Upper lobe of left lung (tissue), 6 donors: ENCODE data around the gene CCNDBP1. TPM values are rescaled to one million over a fixed set of nuclear protein-coding genes. Genes with fewer than 3 reads are reported as not detected.

ENCODE experiments used
- ATAC-seq, 2 donors: fragments of 200-7000 bp; cut with Tn5 transposase; one replicate each; pipeline ENCODE4 v1.9.1; 2022; ENCODE audit warnings: mild to moderate bottlenecking in 2 of 2, moderate library complexity in 2 of 2; ENCODE audit not compliant: low FRiP score in 2 of 2
- DNase-seq, 2 donors: peaks; one replicate each; pipeline ENCODE4 v3.0.0-alpha.2; 2019 to 2020
- H3K27ac ChIP-seq, 4 donors: fragments of 200-600 bp; sonication (generic); one replicate each; pipeline ENCODE4 v1.5.1; 2016 to 2019
- H3K27me3 ChIP-seq, 4 donors: fragments of 200-600 bp; sonication (generic); one replicate each; pipeline ENCODE4 v1.5.1; 2017 to 2019
- H3K36me3 ChIP-seq, 4 donors: fragments of 200-600 bp; sonication (generic); one replicate each; pipeline ENCODE4 v1.5.1; 2016 to 2019
- H3K4me1 ChIP-seq, 4 donors: fragments of 200-600 bp; sonication (generic); one replicate each; pipeline ENCODE4 v1.5.1; 2018 to 2019
- H3K4me3 ChIP-seq, 4 donors: fragments of 200-600 bp; sonication (generic); one replicate each; pipeline ENCODE4 v1.5.1; 2017 to 2019; ENCODE audit warnings: mild to moderate bottlenecking in 2 of 4, moderate library complexity in 1 of 4
- H3K9me3 ChIP-seq, 4 donors: fragments of 200-600 bp; sonication (generic); one replicate each; pipeline ENCODE4 v1.5.1; 2018 to 2019
- CTCF ChIP-seq, 6 experiments: fragments of 450-650 bp in 4 of 6; fragments of 200-600 bp in 2 of 6; sonication (generic) in 2 of 6; IDR thresholded peaks; one replicate each; pipeline ENCODE4 v1.5.1; 2016 to 2019; ENCODE audit warnings: antibody characterized with exemption in 6 of 6
- EP300 ChIP-seq, 4 donors: sonication (generic); formaldehyde crosslinking; IDR thresholded peaks; one replicate each; pipeline ENCODE4 v1.5.1; 2017; ENCODE audit warnings: antibody characterized with exemption in 4 of 4, control low read depth in 2 of 4
- POLR2A ChIP-seq, 4 donors: fragments of 450-650 bp; IDR thresholded peaks; one replicate each; pipeline ENCODE4 v1.5.1; 2016 to 2017; ENCODE audit warnings: antibody characterized with exemption in 4 of 4, mild to moderate bottlenecking in 2 of 4
- POLR2AphosphoS5 ChIP-seq, 2 donors: sonication (generic); formaldehyde crosslinking; IDR thresholded peaks; one replicate each; pipeline ENCODE4 v1.5.1; 2017; ENCODE audit warnings: antibody characterized with exemption in 2 of 2
- WGBS, 2 donors: methylation state at CpG; one replicate each; pipeline ENCODE4 v1.1.5; 2017 to 2018; 5-methylcytosine and 5-hydroxymethylcytosine counted together
- total RNA-seq, 6 donors: library from RNA; depleted of rRNA in 4 of 6; stranded (reverse); fragments of >200 nt in 4 of 6; gene quantifications; one replicate each; pipeline versions ENCODE4 v1.1.0 to v1.2.1, GENCODE V29; 2016 to 2021
- donor health status: DM: no; HTN: no; CAD: no; lungs with moderate emphysema.
- donor health status: DM: no; HTN: yes; CAD: no; lungs with severe emphysema.

The CCNDBP1 gene
- total RNA-seq, 6 donors from 2014 or later = 56.1 to 117 (median 95.5) TPM

GRCh38 chr15:43212951-43213350 lies 27.7 kb downstream of the CCNDBP1 start:
- Histone ChIP-seq H3K27me3 (peaks cover 0 to 5% (median 0%) of the 10 kb centered on the region in 4 donors), H3K36me3 (no peaks in the 10 kb centered on the region), H3K9me3 (no peaks in the 10 kb centered on the region), H3K27ac (no peak overlapping the region), H3K4me1 (no peaks in the 10 kb centered on the region), H3K4me3 (no peak overlapping the region)
- DNase-seq (no peak), ATAC-seq (no peak)
- TF ChIP-seq CTCF (IDR thresholded peaks at IDR 0.05) (no peak), EP300 (IDR thresholded peaks at IDR 0.05) (no peak), POLR2AphosphoS5 (IDR thresholded peaks at IDR 0.05) (no peak)

GRCh38 chr15:43213466-43213865 lies 28.3 kb downstream of the CCNDBP1 start:
- TF ChIP-seq CTCF (IDR thresholded peaks at IDR 0.05) (no peak), EP300 (IDR thresholded peaks at IDR 0.05) (no peak), POLR2A (IDR thresholded peaks at IDR 0.05) (no peak), POLR2AphosphoS5 (IDR thresholded peaks at IDR 0.05) (no peak)
- ATAC-seq (no peak), DNase-seq (no peak)
- Histone ChIP-seq H3K27ac (no peak overlapping the region), H3K36me3 (no peaks in the 10 kb centered on the region), H3K4me3 (no peak overlapping the region), H3K9me3 (no peaks in the 10 kb centered on the region), H3K27me3 (peaks cover 0 to 5% (median 0%) of the 10 kb centered on the region in 4 donors), H3K4me1 (no peaks in the 10 kb centered on the region)
- WGBS, 2 donors = 80 to 84% methylated on average over 1 to 5 of the region's 5 CpGs

- no peaks in the 10 kb centered on the region for H3K9me3 ChIP-seq
- WGBS, 2 donors = 79% methylated on average over 8 of the region's 8 CpGs
Observed at GRCh38 chr15:43214169-43214568, 29.0 kb downstream of the CCNDBP1 start.

GRCh38 chr15:43214592-43215295 lies 29.5 kb downstream of the CCNDBP1 start:
- H3K4me3 ChIP-seq = no peak overlapping the region
- no peaks in the 10 kb centered on the region for H3K9me3 ChIP-seq
- TF ChIP-seq EP300 (IDR thresholded peaks at IDR 0.05) (no peak), POLR2AphosphoS5 (IDR thresholded peaks at IDR 0.05) (no peak), POLR2A (IDR thresholded peaks at IDR 0.05) (no peak), CTCF (IDR thresholded peaks at IDR 0.05) (no peak)
- H3K4me1 ChIP-seq = no peaks in the 10 kb centered on the region
- H3K27me3 ChIP-seq = no peaks in the 10 kb centered on the region
- no peak overlapping the region for H3K27ac ChIP-seq
- no peaks in the 10 kb centered on the region for H3K36me3 ChIP-seq
- no peak for DNase-seq
- 78 to 96% methylated on average over 6 of the region's 6 CpGs for WGBS, 2 donors
- ATAC-seq = no peak

More at GRCh38 chr15:43214169-43214568, 29.0 kb downstream of the CCNDBP1 start:
- DNase-seq (no peak), ATAC-seq (no peak)
- H3K27ac ChIP-seq = no peak overlapping the region
- H3K36me3 ChIP-seq = no peaks in the 10 kb centered on the region
- no peaks in the 10 kb centered on the region for H3K4me1 ChIP-seq
- H3K27me3 ChIP-seq = peaks cover 0 to 3% (median 0%) of the 10 kb centered on the region in 4 donors
- no peak overlapping the region for H3K4me3 ChIP-seq
- TF ChIP-seq CTCF (IDR thresholded peaks at IDR 0.05) (no peak), EP300 (IDR thresholded peaks at IDR 0.05) (no peak), POLR2AphosphoS5 (IDR thresholded peaks at IDR 0.05) (no peak), POLR2A (IDR thresholded peaks at IDR 0.05) (no peak)

GRCh38 chr15:43215961-43216360 lies 30.8 kb downstream of the CCNDBP1 start:
- ATAC-seq (no peak), DNase-seq (no peak)
- H3K4me1 ChIP-seq = no peaks in the 10 kb centered on the region
- H3K36me3 ChIP-seq = no peaks in the 10 kb centered on the region
- 84 to 88% methylated on average over 5 to 7 of the region's 7 CpGs for WGBS, 2 donors
- no peaks in the 10 kb centered on the region for H3K9me3 ChIP-seq
- H3K4me3 ChIP-seq = no peak overlapping the region
- no peak overlapping the region for H3K27ac ChIP-seq
- H3K27me3 ChIP-seq = no peaks in the 10 kb centered on the region
- TF ChIP-seq EP300 (IDR thresholded peaks at IDR 0.05) = no peak
- no peak for TF ChIP-seq CTCF (IDR thresholded peaks at IDR 0.05)
- TF ChIP-seq POLR2AphosphoS5 (IDR thresholded peaks at IDR 0.05) = no peak
- TF ChIP-seq POLR2A (IDR thresholded peaks at IDR 0.05) = no peak
